Adrenal gland (tissue), 5 donors: ENCODE data around the gene SRR.

ENCODE experiments used
- POLR2A ChIP-seq, 2 donors: fragments of 450-650 bp; IDR thresholded peaks; one replicate each; pipeline ENCODE4 v1.6.1; 2017; ENCODE audit warnings: antibody characterized with exemption in 2 of 2, mild to moderate bottlenecking in 2 of 2, moderate library complexity in 1 of 2
- TF ChIP-seq, protein P1 (sequence below), 6 experiments: fragments of 450-650 bp in 4 of 6; fragments of 200-600 bp in 2 of 6; sonication (generic) in 1 of 6; IDR thresholded peaks; 1 replicate in 5 of 6; 2 replicates in 1 of 6; pipeline versions ENCODE4 v1.5.1 to v1.8.0; 2016 to 2021; ENCODE audit warnings: antibody characterized with exemption in 6 of 6, mild to moderate bottlenecking in 2 of 6, moderate library complexity in 1 of 6
- donor health status: DM: no; HTN: no; CAD: no.

DNA sequence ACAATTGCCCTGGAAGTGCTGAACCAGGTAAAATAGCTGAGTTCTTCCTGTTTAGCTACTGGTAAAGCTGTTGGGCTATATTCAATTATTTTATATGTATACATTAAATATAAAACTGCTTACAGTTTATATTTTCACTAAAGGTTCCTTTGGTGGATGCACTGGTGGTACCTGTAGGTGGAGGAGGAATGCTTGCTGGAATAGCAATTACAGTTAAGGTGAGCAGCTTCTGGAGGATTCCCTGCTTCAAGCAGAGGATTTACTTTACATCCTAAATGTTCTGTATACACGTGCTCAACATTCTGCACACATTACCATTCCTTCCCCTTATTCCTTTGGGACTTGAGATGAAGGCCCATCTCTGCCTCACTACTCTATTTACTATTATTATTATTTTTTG lies 17.6 kb downstream of the SRR start:
- TF ChIP-seq, protein P1, sequence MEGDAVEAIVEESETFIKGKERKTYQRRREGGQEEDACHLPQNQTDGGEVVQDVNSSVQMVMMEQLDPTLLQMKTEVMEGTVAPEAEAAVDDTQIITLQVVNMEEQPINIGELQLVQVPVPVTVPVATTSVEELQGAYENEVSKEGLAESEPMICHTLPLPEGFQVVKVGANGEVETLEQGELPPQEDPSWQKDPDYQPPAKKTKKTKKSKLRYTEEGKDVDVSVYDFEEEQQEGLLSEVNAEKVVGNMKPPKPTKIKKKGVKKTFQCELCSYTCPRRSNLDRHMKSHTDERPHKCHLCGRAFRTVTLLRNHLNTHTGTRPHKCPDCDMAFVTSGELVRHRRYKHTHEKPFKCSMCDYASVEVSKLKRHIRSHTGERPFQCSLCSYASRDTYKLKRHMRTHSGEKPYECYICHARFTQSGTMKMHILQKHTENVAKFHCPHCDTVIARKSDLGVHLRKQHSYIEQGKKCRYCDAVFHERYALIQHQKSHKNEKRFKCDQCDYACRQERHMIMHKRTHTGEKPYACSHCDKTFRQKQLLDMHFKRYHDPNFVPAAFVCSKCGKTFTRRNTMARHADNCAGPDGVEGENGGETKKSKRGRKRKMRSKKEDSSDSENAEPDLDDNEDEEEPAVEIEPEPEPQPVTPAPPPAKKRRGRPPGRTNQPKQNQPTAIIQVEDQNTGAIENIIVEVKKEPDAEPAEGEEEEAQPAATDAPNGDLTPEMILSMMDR (IDR thresholded peaks at IDR 0.05): no peak
- TF ChIP-seq POLR2A (IDR thresholded peaks at IDR 0.05): no peak
